AG09319 (cell line): ENCODE measurements around the gene YKT6.

Source experiments
- DNase-seq: peaks from one replicate; pipeline ENCODE4 v3.0.0-alpha.2; 2010; ENCODE audit warnings: low read depth; ENCODE audit errors: extremely low read depth
- CTCF ChIP-seq: IDR thresholded peaks from 2 replicates; pipeline ENCODE4 v1.5.1; 2011; ENCODE audit warnings: low read depth, mild to moderate bottlenecking, inconsistent platforms, low read length, moderate library complexity

The YKT6 gene

GRCh38 chr7:44211126-44211675 is 10.4 kb downstream of the YKT6 start:
- no peak for TF ChIP-seq CTCF
- no peak for DNase-seq

GRCh38 chr7:44212018-44212417 is 11.2 kb downstream of the YKT6 start:
- no peak for DNase-seq
- no peak for TF ChIP-seq CTCF

GRCh38 chr7:44212581-44213184 is 11.9 kb downstream of the YKT6 start:
- DNase-seq = no peak
- TF ChIP-seq CTCF = no peak

- no peak for TF ChIP-seq CTCF
- no peak for DNase-seq
These were observed 12.6 kb downstream of the YKT6 start for GRCh38 chr7:44213206-44213876.

- TF ChIP-seq CTCF = no peak
- no peak for DNase-seq
These were observed 13.2 kb downstream of the YKT6 start for GRCh38 chr7:44213877-44214388.

- no peak for TF ChIP-seq CTCF
- no peak for DNase-seq
These were observed 14.8 kb downstream of the YKT6 start for GRCh38 chr7:44215531-44215930.

- DNase-seq = no peak
- TF ChIP-seq CTCF = no peak
These were observed 15.2 kb downstream of the YKT6 start for GRCh38 chr7:44216019-44216418.
